ENCODE measurements around the gene FBXL14.

The FBXL14 gene

GRCh38 chr12:1634590-1635191, 40.3 kb upstream of the FBXL14 start:
- H3K79me2 ChIP-seq (ENCODE audit: insufficient read depth, low read depth): peaks cover 12% of the 10 kb centered on the region; the same call in 1 of the 2 replicates

GRCh38 chr12:1634149-1634548, 39.8 kb upstream of the FBXL14 start:
- H3K9ac ChIP-seq: no peak overlapping the region
- no peaks in the 10 kb centered on the region for H3K4me1 ChIP-seq (ENCODE audit: low read depth, poor library complexity, severe bottlenecking)
- no peaks in the 10 kb centered on the region for H4K20me1 ChIP-seq (ENCODE audit: insufficient read depth)
- TF ChIP-seq CTCF (conservative IDR thresholded peaks at IDR 0.05; ENCODE audit: low read depth, low read length): no peak
- no peaks in the 10 kb centered on the region for H3K27me3 ChIP-seq (ENCODE audit: insufficient read depth, low read depth)
- no peak overlapping the region for H3K4me2 ChIP-seq
- H3K27ac ChIP-seq: no peak overlapping the region
- H3K4me3 ChIP-seq (IDR thresholded peaks at IDR 0.05; ENCODE audit: insufficient read depth, low read depth, low read length): no peak overlapping the region
- H2AFZ ChIP-seq (ENCODE audit: low read depth): no peak overlapping the region
- H3K79me2 ChIP-seq (ENCODE audit: insufficient read depth, low read depth): peaks cover 12% of the 10 kb centered on the region; the same call in 1 of the 2 replicates
- H3K36me3 ChIP-seq (ENCODE audit: insufficient read depth): no peaks in the 10 kb centered on the region; the same call in 1 of the 2 replicates

More at GRCh38 chr12:1634590-1635191, 40.3 kb upstream of the FBXL14 start:
- Histone ChIP-seq H3K4me3 (IDR thresholded peaks at IDR 0.05; ENCODE audit: insufficient read depth, low read depth, low read length) (no peak overlapping the region), H3K4me2 (no peak overlapping the region), H4K20me1 (ENCODE audit: insufficient read depth) (no peaks in the 10 kb centered on the region), H3K9ac (no peak overlapping the region), H3K36me3 (ENCODE audit: insufficient read depth) (no peaks in the 10 kb centered on the region; the same call in 1 of the 2 replicates), H3K4me1 (ENCODE audit: low read depth, poor library complexity, severe bottlenecking) (no peaks in the 10 kb centered on the region), H2AFZ (ENCODE audit: low read depth) (no peak overlapping the region), H3K27ac (no peak overlapping the region), H3K27me3 (ENCODE audit: insufficient read depth, low read depth) (no peaks in the 10 kb centered on the region)
- TF ChIP-seq CTCF (conservative IDR thresholded peaks at IDR 0.05; ENCODE audit: low read depth, low read length): peak; percentile 52

GRCh38 chr12:1633459-1633858, 39.1 kb upstream of the FBXL14 start:
- no peak for TF ChIP-seq CTCF (conservative IDR thresholded peaks at IDR 0.05; ENCODE audit: low read depth, low read length)
- no peak overlapping the region for H3K4me3 ChIP-seq (IDR thresholded peaks at IDR 0.05; ENCODE audit: insufficient read depth, low read depth, low read length)
- H2AFZ ChIP-seq (ENCODE audit: low read depth): no peak overlapping the region
- no peak overlapping the region for H3K4me2 ChIP-seq
- H3K27ac ChIP-seq: no peak overlapping the region; the same call in 1 of the 2 replicates
- no peaks in the 10 kb centered on the region; the same call in 1 of the 2 replicates for H3K36me3 ChIP-seq (ENCODE audit: insufficient read depth)
- H3K4me1 ChIP-seq (ENCODE audit: low read depth, poor library complexity, severe bottlenecking): no peaks in the 10 kb centered on the region
- no peaks in the 10 kb centered on the region for H4K20me1 ChIP-seq (ENCODE audit: insufficient read depth)
- peaks cover 12% of the 10 kb centered on the region; the same call in 1 of the 2 replicates for H3K79me2 ChIP-seq (ENCODE audit: insufficient read depth, low read depth)
- H3K9ac ChIP-seq: no peak overlapping the region
- no peaks in the 10 kb centered on the region for H3K27me3 ChIP-seq (ENCODE audit: insufficient read depth, low read depth)

GRCh38 chr12:1632702-1633101, 38.3 kb upstream of the FBXL14 start:
- no peak for TF ChIP-seq CTCF (conservative IDR thresholded peaks at IDR 0.05; ENCODE audit: low read depth, low read length)
- Histone ChIP-seq H4K20me1 (ENCODE audit: insufficient read depth) (no peaks in the 10 kb centered on the region), H3K27me3 (ENCODE audit: insufficient read depth, low read depth) (no peaks in the 10 kb centered on the region), H3K36me3 (ENCODE audit: insufficient read depth) (no peaks in the 10 kb centered on the region; the same call in 1 of the 2 replicates), H3K79me2 (ENCODE audit: insufficient read depth, low read depth) (peaks cover 14% of the 10 kb centered on the region; the same call in 1 of the 2 replicates), H3K4me1 (ENCODE audit: low read depth, poor library complexity, severe bottlenecking) (no peaks in the 10 kb centered on the region), H3K4me3 (IDR thresholded peaks at IDR 0.05; ENCODE audit: insufficient read depth, low read depth, low read length) (no peak overlapping the region), H2AFZ (ENCODE audit: low read depth) (no peak overlapping the region), H3K4me2 (no peak overlapping the region), H3K9ac (no peak overlapping the region), H3K27ac (no peak overlapping the region; the same call in 1 of the 2 replicates)
